DMS 273 (cell line): ENCODE results near the gene MARK3.
"Not testable (repeated sequence)": the region's sequence is repeated elsewhere in the genome, so short reads cannot be mapped to it uniquely, and the experiment has no call there.

Experiments used
- DNase-seq: peaks from one replicate; lab custom pipeline; 2025; ENCODE audit not compliant: unreplicated experiment; lab: John Stamatoyannopoulos, UW

The MARK3 gene

GRCh38 chr14:103385152-103385928 is at the start of gene MARK3:
Gene MARK3 (plus strand): TSS chr14:103385415. CDS start chr14:103386030, 615 bp downstream.
- peak; percentile 99 for DNase-seq

GRCh38 chr14:103336191-103336590 is 49.0 kb upstream of the MARK3 start:
- DNase-seq: no peak

GRCh38 chr14:103337794-103338193 is 47.4 kb upstream of the MARK3 start:
- no peak for DNase-seq

GRCh38 chr14:103339561-103339960 is 45.7 kb upstream of the MARK3 start:
- DNase-seq: no peak

- no peak for DNase-seq
Measured at GRCh38 chr14:103340480-103341212, 44.6 kb upstream of the MARK3 start.

GRCh38 chr14:103341250-103342129 is 43.7 kb upstream of the MARK3 start:
- DNase-seq: no peak

- DNase-seq: peak; percentile 36
Measured at GRCh38 chr14:103343164-103343879, 41.9 kb upstream of the MARK3 start.

- DNase-seq: no peak
Measured at GRCh38 chr14:103343905-103344797, 41.1 kb upstream of the MARK3 start.

- no peak for DNase-seq
Measured at GRCh38 chr14:103346286-103346685, 38.9 kb upstream of the MARK3 start.

GRCh38 chr14:103347091-103347815 is 38.0 kb upstream of the MARK3 start:
- no peak for DNase-seq

- DNase-seq: no peak
Measured at GRCh38 chr14:103348154-103348553, 37.1 kb upstream of the MARK3 start.

GRCh38 chr14:103349982-103350381 is 35.2 kb upstream of the MARK3 start:
- DNase-seq: no peak

GRCh38 chr14:103353362-103353761 is 31.9 kb upstream of the MARK3 start:
- no peak for DNase-seq

GRCh38 chr14:103354141-103354540 is 31.1 kb upstream of the MARK3 start:
- no peak for DNase-seq

GRCh38 chr14:103356024-103356682 is 29.1 kb upstream of the MARK3 start:
- no peak for DNase-seq

GRCh38 chr14:103357552-103357951 is 27.7 kb upstream of the MARK3 start:
- DNase-seq: not testable (repeated sequence)

GRCh38 chr14:103360548-103360947 is 24.7 kb upstream of the MARK3 start:
- DNase-seq: no peak

GRCh38 chr14:103361867-103362266 is 23.3 kb upstream of the MARK3 start:
- DNase-seq: no peak

- no peak for DNase-seq
Measured at GRCh38 chr14:103362780-103363179, 22.4 kb upstream of the MARK3 start.
